ENCODE measurements around the gene AFF3. TPM values are rescaled to one million over a fixed set of nuclear protein-coding genes. Genes with fewer than 3 reads are reported as not detected.

The AFF3 gene
- total and polyA plus RNA-seq, 2 of the 13 experiments (the other 11 are each of a cell fraction or from before 2014, with no cell fraction given) = not detected

- no peak for TF ChIP-seq ZBTB26 (CRISPR knock-in tag; IDR thresholded peaks at IDR 0.05; ENCODE audit: borderline replicate concordance)
- TF ChIP-seq ZNF564 (CRISPR knock-in tag; IDR thresholded peaks at IDR 0.05) = no peak
- TF ChIP-seq NFRKB (IDR thresholded peaks at IDR 0.05) = no peak
- no peak for TF ChIP-seq ZNF788 (CRISPR knock-in tag; IDR thresholded peaks at IDR 0.05; ENCODE audit: borderline replicate concordance)
- no peak for TF ChIP-seq KMT2A (CRISPR knock-in tag; IDR thresholded peaks at IDR 0.05)
Observed at GRCh38 chr2:99809259-99809900, 333.0 kb downstream of the AFF3 start (continued).

- H3K4me3 ChIP-seq (replicated peaks in 1 of 3; ENCODE audit: insufficient read depth in 1 of 3, low read depth in 2 of 3, low read length in 3 of 3) = no peak overlapping the region
- no peak overlapping the region for H3K27ac ChIP-seq (ENCODE audit: extremely low read length, insufficient read depth, low read length)
- FAIRE-seq (no peak), DNase-seq (ENCODE audit: low spot score) (no peak), ATAC-seq (no peak)
- in situ Hi-C loops (cut with HindIII; ENCODE audit: extremely low pct_ligation_motif_present, low pct_unique_long_range_greater_than_20kb) (no loop called here), intact Hi-C loops (cut with micrococcal nuclease; ENCODE audit: unreplicated experiment) (no loop called here)
- H3K27me3 ChIP-seq (ENCODE audit: control insufficient read depth in 1 of 2, insufficient read depth in 2 of 2, low read length in 2 of 2) = no peaks in the 10 kb centered on the region; a peak in 1 of 5 replicates
- no peaks in the 10 kb centered on the region for H4K20me1 ChIP-seq (ENCODE audit: insufficient read depth, low read length)
- H3K9ac ChIP-seq (ENCODE audit: insufficient read depth, low read depth, low read length) = no peak overlapping the region
- no peaks in the 10 kb centered on the region for H3K9me3 ChIP-seq (ENCODE audit: low read length)
- no peaks in the 10 kb centered on the region for H3K4me1 ChIP-seq (ENCODE audit: insufficient read depth, low read length)
- no TSS peak for BruUV-seq (replicated peaks)
- H3K4me2 ChIP-seq (ENCODE audit: low read depth, low read length) = no peak overlapping the region
- CTCF ChIA-PET (ENCODE audit: low intra/inter-chr PET ratio, low total read pairs) = no interaction called here
- WGBS (ENCODE audit: low lambda C conversion rate) = 50% methylated on average over 4 of the region's 4 CpGs
- no peaks in the 10 kb centered on the region for H3K79me2 ChIP-seq (ENCODE audit: insufficient read depth, low read length)
- H2AFZ ChIP-seq (ENCODE audit: low read length) = no peak overlapping the region
- POLR2A ChIA-PET = no interaction called here
- H3K36me3 ChIP-seq (replicated peaks in 1 of 2; ENCODE audit: control insufficient read depth in 1 of 2, insufficient read depth in 2 of 2, low read length in 2 of 2) = no peaks in the 10 kb centered on the region
- TF ChIP-seq ZFP91 (CRISPR knock-in tag; IDR thresholded peaks at IDR 0.05; ENCODE audit: borderline replicate concordance) = no peak
- no peak for TF ChIP-seq ASH2L (IDR thresholded peaks at IDR 0.05; ENCODE audit: insufficient read length, low read depth, low read length)
- no peak for TF ChIP-seq ATRX (CRISPR knock-in tag; IDR thresholded peaks at IDR 0.05; ENCODE audit: borderline replicate concordance)
- TF ChIP-seq MED13 (CRISPR knock-in tag; IDR thresholded peaks at IDR 0.05) = no peak
Observed at GRCh38 chr2:99808361-99809200, 333.8 kb downstream of the AFF3 start.

Measured in HepG2 (cell line).